NCI-H82 treated with DMSO at 0.1 percent for 48 hours (cell line): ENCODE data around the gene RALGAPA2.

Source experiments
- DNase-seq: peaks from one replicate; lab custom pipeline; 2025; ENCODE audit not compliant: unreplicated experiment; lab: John Stamatoyannopoulos, UW

Gene RALGAPA2

DNA sequence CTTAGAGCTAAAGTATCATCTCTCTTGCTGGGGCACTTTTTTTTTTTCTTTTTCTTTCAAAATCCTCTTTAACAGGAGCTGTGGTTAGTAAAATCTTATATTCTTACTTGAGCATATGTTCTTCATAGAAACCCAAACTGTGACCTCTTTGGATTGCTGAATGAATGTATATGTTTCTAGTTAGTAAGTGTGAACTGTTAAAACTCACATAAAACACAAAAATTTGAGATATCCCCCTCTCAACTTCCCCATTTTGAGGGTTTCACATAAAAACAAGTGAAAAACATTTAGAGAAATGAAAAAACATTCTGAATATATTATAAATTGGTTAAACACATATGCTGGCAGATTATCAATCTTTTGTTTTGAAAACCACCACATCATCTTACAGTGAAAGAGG lies 266.4 kb downstream of the RALGAPA2 start:
- DNase-seq: no peak

GRCh38 chr20:20443504-20443903 lies 268.9 kb downstream of the RALGAPA2 start:
- DNase-seq: no peak

- no peak for DNase-seq
Measured at GRCh38 chr20:20442466-20442865, 270.0 kb downstream of the RALGAPA2 start.

- DNase-seq: no peak
Measured at GRCh38 chr20:20440886-20441658, 271.4 kb downstream of the RALGAPA2 start.

DNA sequence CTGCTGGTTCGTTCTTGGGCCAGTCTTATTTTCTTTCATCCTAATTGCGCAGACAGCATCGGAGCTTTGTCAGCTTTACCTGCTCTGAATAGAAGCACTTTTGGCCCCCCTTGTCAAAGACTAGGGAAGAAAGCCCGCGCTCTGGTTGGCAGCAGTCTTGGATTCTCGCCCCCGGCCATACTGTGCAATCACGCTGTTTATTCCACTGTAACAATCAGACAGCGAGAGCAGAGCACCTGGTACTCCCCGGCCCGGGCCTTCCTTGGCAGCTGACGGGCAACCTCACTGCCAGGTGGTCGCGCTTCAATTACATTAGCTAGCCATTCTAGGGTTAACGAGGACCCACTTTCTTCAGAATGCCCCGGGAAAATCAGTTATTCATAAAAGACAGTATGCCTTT lies 272.0 kb downstream of the RALGAPA2 start:
- DNase-seq: no peak

- DNase-seq: no peak
Measured at GRCh38 chr20:20439602-20440190, 272.7 kb downstream of the RALGAPA2 start.

- DNase-seq: no peak
Measured at GRCh38 chr20:20437314-20437713, 275.1 kb downstream of the RALGAPA2 start.

GRCh38 chr20:20436689-20437088 lies 275.8 kb downstream of the RALGAPA2 start:
- no peak for DNase-seq

GRCh38 chr20:20435453-20435852 lies 277.0 kb downstream of the RALGAPA2 start:
- no peak for DNase-seq

GRCh38 chr20:20432618-20433286 lies 279.7 kb downstream of the RALGAPA2 start:
- no peak for DNase-seq

- no peak for DNase-seq
Measured at GRCh38 chr20:20430066-20430465, 282.4 kb downstream of the RALGAPA2 start.

GRCh38 chr20:20428067-20428466 lies 284.4 kb downstream of the RALGAPA2 start:
- DNase-seq: no peak

- no peak for DNase-seq
Measured at GRCh38 chr20:20427227-20427864, 285.1 kb downstream of the RALGAPA2 start.

DNA sequence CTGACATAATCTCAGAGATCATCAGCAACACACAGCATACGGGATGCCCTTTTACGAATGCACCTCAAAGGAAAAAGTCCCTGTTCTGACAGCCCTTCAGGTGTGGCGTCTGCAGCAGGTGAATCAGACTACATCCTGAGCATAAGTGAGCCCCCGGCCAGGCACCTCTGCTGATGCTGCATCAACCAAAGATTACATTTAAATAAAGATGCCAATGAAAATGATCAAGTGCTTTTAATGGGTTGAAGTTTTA lies 285.9 kb downstream of the RALGAPA2 start:
- DNase-seq: no peak

- DNase-seq: no peak
Measured at GRCh38 chr20:20425823-20426654, 286.4 kb downstream of the RALGAPA2 start.

GRCh38 chr20:20423117-20423516 lies 289.3 kb downstream of the RALGAPA2 start:
- DNase-seq: no peak

DNA sequence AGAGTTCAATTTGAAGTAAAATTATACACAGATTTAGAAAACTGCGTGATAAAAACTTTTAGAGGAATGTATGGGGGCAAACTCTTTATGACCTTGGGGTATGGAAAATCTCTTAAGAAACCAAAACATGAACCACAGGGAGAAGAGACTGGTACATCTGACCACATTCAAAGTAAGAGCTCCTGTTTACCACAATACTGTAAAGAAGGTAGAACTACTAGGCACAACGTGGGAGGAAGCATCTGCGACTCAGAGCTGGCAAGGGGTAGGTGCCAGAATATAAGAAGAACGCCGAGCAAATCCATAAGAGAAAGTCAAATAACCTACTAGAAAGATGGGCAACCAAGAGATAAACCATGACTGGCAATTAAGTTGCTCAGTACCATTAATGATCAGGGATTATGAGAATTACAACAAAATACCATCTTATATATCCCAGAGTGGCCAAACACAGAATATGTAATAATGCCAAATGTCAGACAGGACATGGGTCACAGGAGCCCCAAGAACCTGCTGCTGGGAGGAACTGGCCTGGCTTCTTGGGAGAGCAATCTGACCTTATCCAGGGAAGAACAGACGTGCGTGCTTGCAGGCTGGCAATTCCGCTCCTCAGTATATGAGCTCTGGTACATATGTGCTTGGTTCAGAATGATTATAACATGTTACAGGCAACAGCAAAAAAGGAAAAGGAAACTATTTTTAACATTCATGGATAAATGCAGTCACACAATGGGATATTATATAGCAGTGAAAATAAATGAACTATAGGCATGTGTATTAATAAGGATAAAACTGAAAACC lies 294.4 kb downstream of the RALGAPA2 start:
- no peak for DNase-seq

- no peak for DNase-seq
Measured at GRCh38 chr20:20415321-20415720, 297.1 kb downstream of the RALGAPA2 start.

GRCh38 chr20:20414640-20415220 lies 297.7 kb downstream of the RALGAPA2 start:
- DNase-seq: no peak

GRCh38 chr20:20413810-20414281 lies 298.6 kb downstream of the RALGAPA2 start:
- DNase-seq: no peak
